WTC11 (cell line): ENCODE results near the gene LYRM1. TPM values are rescaled to one million over a fixed set of nuclear protein-coding genes. Genes with fewer than 3 reads are reported as not detected.

Source experiments
- ATAC-seq: fragments of 200-7000 bp; cut with Tn5 transposase; 2 replicates; pipeline ENCODE4 v1.10.0; 2021; ENCODE audit warnings: mild to moderate bottlenecking, moderate library complexity
- CTCF ChIA-PET: fragments of 300-600 bp; sonication (Branson Sonifier 250); formaldehyde crosslinking; loops from one replicate; lab custom pipeline; 2021; ENCODE audit warnings: antibody characterized with exemption; lab: Charles Lee
- POLR2A ChIA-PET: fragments of 350-600 bp; sonication (Branson Sonifier 250); formaldehyde crosslinking; loops from one replicate; lab custom pipeline; 2021; ENCODE audit warnings: antibody characterized with exemption; lab: Charles Lee
- DNase-seq: peaks from one replicate; pipeline ENCODE4 v3.0.0; 2021; ENCODE audit warnings: low spot score
- H3K27ac Mint-ChIP-seq: 2 replicates; pipeline ENCODE4 v1.8.0; 2021; ENCODE audit warnings: mixed read lengths
- H3K27me3 Mint-ChIP-seq: 2 replicates; pipeline ENCODE4 v1.8.0; 2021; ENCODE audit warnings: low read depth, mild to moderate bottlenecking, moderate library complexity, mixed read lengths
- H3K36me3 Mint-ChIP-seq: 2 replicates; pipeline ENCODE4 v1.8.0; 2021; ENCODE audit warnings: mixed read lengths
- H3K4me1 Mint-ChIP-seq: 2 replicates; pipeline ENCODE4 v1.8.0; 2022; ENCODE audit warnings: mixed read lengths
- H3K4me3 Mint-ChIP-seq: 2 replicates; pipeline ENCODE4 v1.8.0; 2021; ENCODE audit warnings: mild to moderate bottlenecking, moderate library complexity, mixed read lengths
- H3K9me3 Mint-ChIP-seq: 2 replicates; pipeline ENCODE4 v1.8.0; 2021; ENCODE audit warnings: mixed read lengths
- AFF4 ChIP-seq: sonication (generic); formaldehyde crosslinking; IDR thresholded peaks from 2 replicates; pipeline ENCODE4 v1.8.1; 2023; ENCODE audit warnings: mild to moderate bottlenecking, missing genetic modification reagents, borderline replicate concordance
- ATF1 ChIP-seq: sonication (generic); formaldehyde crosslinking; IDR thresholded peaks from 2 replicates; pipeline ENCODE4 v1.8.1; 2023; ENCODE audit warnings: mild to moderate bottlenecking, moderate library complexity, missing genetic modification reagents
- ATF2 ChIP-seq: sonication (generic); formaldehyde crosslinking; IDR thresholded peaks from 2 replicates; pipeline ENCODE4 v1.8.1; 2022; ENCODE audit warnings: low read depth, missing genetic modification reagents, borderline replicate concordance
- CBFB ChIP-seq: sonication (generic); formaldehyde crosslinking; IDR thresholded peaks from 2 replicates; pipeline ENCODE4 v1.8.1; 2022; ENCODE audit warnings: mild to moderate bottlenecking, low read depth, missing genetic modification reagents
- CREM ChIP-seq: sonication (generic); formaldehyde crosslinking; IDR thresholded peaks from 2 replicates; pipeline ENCODE4 v1.8.1; 2022; ENCODE audit warnings: mild to moderate bottlenecking, missing genetic modification reagents, moderate library complexity
- ELF4 ChIP-seq: sonication (generic); formaldehyde crosslinking; IDR thresholded peaks from 2 replicates; pipeline ENCODE4 v1.8.1; 2022; ENCODE audit warnings: low read depth, mild to moderate bottlenecking, moderate library complexity, missing genetic modification reagents
- ERG ChIP-seq: fragments of 250-450 bp; sonication (Bioruptor Pico); IDR thresholded peaks from 2 replicates; pipeline ENCODE4 v1.8.0; 2021; ENCODE audit warnings: mild to moderate bottlenecking
- FOXJ3 ChIP-seq: sonication (generic); formaldehyde crosslinking; IDR thresholded peaks from 2 replicates; pipeline ENCODE4 v1.9.0; 2021; ENCODE audit warnings: missing genetic modification reagents, mild to moderate bottlenecking, borderline replicate concordance
- FOXP1 ChIP-seq: sonication (generic); formaldehyde crosslinking; IDR thresholded peaks from 2 replicates; pipeline ENCODE4 v1.8.0; 2022; ENCODE audit warnings: missing genetic modification reagents, mild to moderate bottlenecking, moderate library complexity, borderline replicate concordance
- GABPB1 ChIP-seq: sonication (generic); formaldehyde crosslinking; IDR thresholded peaks from 2 replicates; pipeline ENCODE4 v1.8.1; 2023; ENCODE audit warnings: mild to moderate bottlenecking, missing genetic modification reagents
- HMGA2 ChIP-seq: fragments of 250-450 bp; sonication (Bioruptor Pico); IDR thresholded peaks from 2 replicates; pipeline ENCODE4 v1.4.0; 2021; ENCODE audit warnings: mild to moderate bottlenecking, moderate library complexity
- IRF2 ChIP-seq: sonication (generic); formaldehyde crosslinking; IDR thresholded peaks from 2 replicates; pipeline ENCODE4 v1.8.0; 2022; ENCODE audit warnings: low read depth, missing genetic modification reagents, borderline replicate concordance
- NFE2L1 ChIP-seq: sonication (generic); formaldehyde crosslinking; IDR thresholded peaks from 2 replicates; pipeline ENCODE4 v1.8.1; 2023; ENCODE audit warnings: missing genetic modification reagents
- NR3C1 ChIP-seq: sonication (generic); formaldehyde crosslinking; conservative IDR thresholded peaks from 2 replicates; pipeline ENCODE4 v1.8.1; 2023; ENCODE audit warnings: low read depth, mild to moderate bottlenecking, missing genetic modification reagents
- PRDM15 ChIP-seq: sonication (generic); formaldehyde crosslinking; IDR thresholded peaks from 2 replicates; pipeline ENCODE4 v1.8.0; 2022; ENCODE audit warnings: missing genetic modification reagents
- RORB ChIP-seq: fragments of 250-450 bp; sonication (Bioruptor Pico); IDR thresholded peaks from 2 replicates; pipeline ENCODE4 v1.9.0; 2021; ENCODE audit warnings: mild to moderate bottlenecking
- TEAD1 ChIP-seq: sonication (generic); formaldehyde crosslinking; IDR thresholded peaks from 2 replicates; pipeline ENCODE4 v1.8.0; 2022; ENCODE audit warnings: mild to moderate bottlenecking, missing genetic modification reagents
- TP53 ChIP-seq: sonication (generic); formaldehyde crosslinking; IDR thresholded peaks from 2 replicates; pipeline ENCODE4 v1.8.1; 2023; ENCODE audit warnings: mild to moderate bottlenecking, missing genetic modification reagents
- ZBTB43 ChIP-seq: sonication (generic); formaldehyde crosslinking; IDR thresholded peaks from 2 replicates; pipeline ENCODE4 v1.8.1; 2023; ENCODE audit warnings: mild to moderate bottlenecking, missing genetic modification reagents
- ZNF121 ChIP-seq: sonication (generic); formaldehyde crosslinking; IDR thresholded peaks from 2 replicates; pipeline ENCODE4 v1.8.0; 2023; ENCODE audit warnings: missing genetic modification reagents
- ZNF219 ChIP-seq: sonication (generic); formaldehyde crosslinking; IDR thresholded peaks from 2 replicates; pipeline ENCODE4 v1.8.0; 2023; ENCODE audit warnings: missing genetic modification reagents, mild to moderate bottlenecking, borderline replicate concordance
- ZNF416 ChIP-seq: fragments of 250-450 bp; sonication (Bioruptor Pico); IDR thresholded peaks from 2 replicates; pipeline ENCODE4 v1.9.0; 2021; ENCODE audit warnings: mild to moderate bottlenecking, inconsistent platforms
- ZNF423 ChIP-seq: fragments of 250-450 bp; sonication (Bioruptor Pico); IDR thresholded peaks from 2 replicates; pipeline ENCODE4 v2.1.2; 2022; ENCODE audit warnings: mild to moderate bottlenecking, moderate library complexity
- ZSCAN18 ChIP-seq: fragments of 250-450 bp; sonication (Bioruptor Pico); IDR thresholded peaks from 2 replicates; pipeline ENCODE4 v2.1.2; 2022; ENCODE audit warnings: mild to moderate bottlenecking, moderate library complexity
- total RNA-seq: library from RNA; stranded (reverse); gene quantifications from 3 replicates; pipeline ENCODE4 v1.2.3, GENCODE V29; 2021

Gene LYRM1
- total RNA-seq, 1 experiment from 2014 or later = 11.4 TPM

GRCh38 chr16:20903899-20904506, 3.4 kb downstream of the LYRM1 start:
- Mint-ChIP-seq H3K27me3 (no peaks in the 10 kb centered on the region), H3K4me1 (peaks cover 37% of the 10 kb centered on the region), H3K27ac (no peak overlapping the region), H3K9me3 (no peaks in the 10 kb centered on the region), H3K4me3 (no peak overlapping the region), H3K36me3 (no peaks in the 10 kb centered on the region)
- CTCF ChIA-PET = interaction anchor here (1.3 kb wide), 1 partner anchor 198 kb away, joined by 3 read pairs; no protein-coding TSS in a partner anchor
- TF ChIP-seq ZNF121 (CRISPR knock-in tag) (no peak), PRDM15 (CRISPR knock-in tag) (no peak), FOXP1 (CRISPR knock-in tag) (no peak), HMGA2 (CRISPR knock-in tag) (no peak), IRF2 (CRISPR knock-in tag) (no peak), FOXJ3 (no peak), TEAD1 (CRISPR knock-in tag) (no peak), TP53 (no peak), ZNF416 (CRISPR knock-in tag) (no peak), CREM (CRISPR knock-in tag) (no peak), RORB (CRISPR knock-in tag) (no peak), ZSCAN18 (CRISPR knock-in tag) (no peak), ERG (CRISPR knock-in tag) (no peak), NFE2L1 (CRISPR knock-in tag) (no peak), ZBTB43 (CRISPR knock-in tag) (no peak), ATF1 (CRISPR knock-in tag) (no peak), ELF4 (CRISPR knock-in tag) (no peak)
- POLR2A ChIA-PET = no interaction called here
- ATAC-seq = no peak
- no peak for DNase-seq

- Mint-ChIP-seq H3K27ac (no peak overlapping the region), H3K36me3 (no peaks in the 10 kb centered on the region), H3K27me3 (no peaks in the 10 kb centered on the region), H3K4me1 (peaks cover 33% of the 10 kb centered on the region), H3K4me3 (no peak overlapping the region), H3K9me3 (no peaks in the 10 kb centered on the region)
- POLR2A ChIA-PET = no interaction called here
- no peak for DNase-seq
- CTCF ChIA-PET = interaction anchor here (1.3 kb wide), 1 partner anchor 198 kb away, joined by 3 read pairs; no protein-coding TSS in a partner anchor
- ATAC-seq = no peak
- TF ChIP-seq GABPB1 (CRISPR knock-in tag) (no peak), ZNF219 (no peak), CBFB (CRISPR knock-in tag) (no peak), ATF2 (CRISPR knock-in tag) (no peak), ZNF423 (CRISPR knock-in tag) (no peak), AFF4 (CRISPR knock-in tag) (no peak), NR3C1 (CRISPR knock-in tag) (no peak)
Observed at GRCh38 chr16:20904507-20905081, 4.0 kb downstream of the LYRM1 start.
